PC-9 (cell line): ENCODE measurements around the gene SNRNP35. TPM values are rescaled to one million over a fixed set of nuclear protein-coding genes. Genes with fewer than 3 reads are reported as not detected.
"Not testable (repeated sequence)": the region's sequence is repeated elsewhere in the genome, so short reads cannot be mapped to it uniquely, and the experiment has no call there.

Experiments used
- BruUV-seq: library from RNA; stranded (reverse); fragments of 400-500 nt; replicated peaks from 2 replicates; lab custom pipeline; 2021; lab: Mats Ljungman, UMichigan
- CTCF ChIA-PET: fragments of 300-600 bp; sonication (Branson Sonifier 250); formaldehyde crosslinking; loops from one replicate; lab custom pipeline; 2022; ENCODE audit warnings: antibody characterized with exemption; lab: Charles Lee
- POLR2A ChIA-PET: fragments of 300-600 bp; sonication (Branson Sonifier 250); formaldehyde crosslinking; loops from one replicate; lab custom pipeline; 2022; ENCODE audit warnings: antibody characterized with exemption; ENCODE audit not compliant: unreplicated experiment; lab: Charles Lee
- DNase-seq, 2 experiments: peaks; one replicate each; pipeline versions ENCODE4 v3.0.0 to v3.0.0-alpha.2; 2015 to 2022; ENCODE audit warnings: mixed read lengths in 1 of 2
- H2AFZ ChIP-seq: fragments of 200-600 bp; sonication (generic); 2 replicates; pipeline ENCODE4 v1.8.1; 2017; ENCODE audit warnings: antibody characterized with exemption
- H3F3A ChIP-seq: fragments of 200-600 bp; sonication (generic); 2 replicates; pipeline ENCODE4 v1.8.1; 2017; ENCODE audit warnings: antibody characterized with exemption, mild to moderate bottlenecking, low read depth; ENCODE audit not compliant: insufficient read depth
- H3K27ac ChIP-seq: fragments of 200-600 bp; sonication (generic); 2 replicates; pipeline ENCODE4 v1.6.1; 2016; ENCODE audit warnings: mixed run types
- H3K27me3 ChIP-seq: fragments of 200-600 bp; sonication (generic); 2 replicates; pipeline ENCODE4 v1.6.1; 2016; ENCODE audit warnings: low read depth, mixed run types; ENCODE audit not compliant: insufficient read depth
- H3K36me3 ChIP-seq: fragments of 200-600 bp; sonication (generic); 2 replicates; pipeline ENCODE4 v1.6.1; 2016; ENCODE audit warnings: low read depth, mixed run types
- H3K4me1 ChIP-seq: fragments of 200-600 bp; sonication (generic); replicated peaks from 2 replicates; pipeline ENCODE4 v1.6.1; 2016; ENCODE audit warnings: mixed run types; ENCODE audit not compliant: insufficient read depth
- H3K4me2 ChIP-seq: fragments of 200-600 bp; sonication (generic); 2 replicates; pipeline ENCODE4 v1.6.1; 2017; ENCODE audit warnings: mixed run types
- H3K4me3 ChIP-seq: fragments of 200-600 bp; sonication (generic); 2 replicates; pipeline ENCODE4 v1.6.1; 2016; ENCODE audit warnings: mixed run types
- H3K79me2 ChIP-seq: fragments of 200-600 bp; sonication (generic); 2 replicates; pipeline ENCODE4 v1.6.1; 2017; ENCODE audit warnings: low read depth, mixed run types
- H3K9me2 ChIP-seq: fragments of 200-600 bp; sonication (generic); 2 replicates; pipeline ENCODE4 v1.8.1; 2017; ENCODE audit warnings: mild to moderate bottlenecking; ENCODE audit not compliant: insufficient read depth
- H3K9me3 ChIP-seq: fragments of 200-600 bp; sonication (generic); 2 replicates; pipeline ENCODE4 v1.8.1; 2016; ENCODE audit warnings: low read depth; ENCODE audit not compliant: insufficient read depth
- H4K20me1 ChIP-seq: fragments of 200-600 bp; sonication (generic); 2 replicates; pipeline ENCODE4 v1.8.1; 2017; ENCODE audit not compliant: insufficient read depth
- EZH2 ChIP-seq: fragments of 200-600 bp; sonication (generic); IDR thresholded peaks from 2 replicates; pipeline ENCODE4 v1.8.0; 2017; ENCODE audit warnings: antibody characterized with exemption, low read depth
- intact Hi-C: fragments of 100-400 bp; cut with micrococcal nuclease; formaldehyde crosslinking; loops from one replicate; pipeline ENCODE4 v1.10.0; 2022; ENCODE audit not compliant: unreplicated experiment
- total RNA-seq: library from RNA; stranded (reverse); gene quantifications from 2 replicates; pipeline ENCODE4 v1.2.3, GENCODE V29; 2021
- TF ChIP-seq, protein P1 (sequence below): fragments of 200-600 bp; sonication (generic); conservative IDR thresholded peaks from 2 replicates; pipeline ENCODE4 v1.6.1; 2017; ENCODE audit warnings: mixed run types, antibody characterized with exemption, mild to moderate bottlenecking, moderate library complexity

Gene SNRNP35
- total RNA-seq, 1 experiment from 2014 or later, result 24.3 TPM

DNA sequence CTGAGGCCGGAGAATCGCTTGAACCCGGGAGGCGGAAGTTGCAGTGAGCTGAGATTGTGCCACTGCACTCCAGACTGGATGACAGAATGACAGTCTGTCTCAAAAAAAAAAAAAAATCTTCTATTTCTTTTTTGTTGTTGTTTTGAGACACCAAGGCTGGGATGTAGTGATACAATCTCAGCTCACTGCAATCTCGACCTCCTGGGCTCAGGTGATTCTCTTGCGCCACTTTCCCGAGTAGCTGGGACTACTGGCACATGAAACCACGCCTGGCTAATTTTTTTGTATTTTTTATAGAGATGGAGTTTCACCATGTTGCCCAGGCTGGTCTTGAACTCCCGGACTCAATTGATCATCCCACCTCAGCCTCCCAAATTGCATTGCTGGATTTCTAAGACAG lies 7.3 kb upstream of the SNRNP35 start:
- DNase-seq, result no peak
- intact Hi-C loops, result no loop called here
- peaks cover 42% of the 10 kb centered on the region for H3F3A ChIP-seq
- TF ChIP-seq, protein P1, sequence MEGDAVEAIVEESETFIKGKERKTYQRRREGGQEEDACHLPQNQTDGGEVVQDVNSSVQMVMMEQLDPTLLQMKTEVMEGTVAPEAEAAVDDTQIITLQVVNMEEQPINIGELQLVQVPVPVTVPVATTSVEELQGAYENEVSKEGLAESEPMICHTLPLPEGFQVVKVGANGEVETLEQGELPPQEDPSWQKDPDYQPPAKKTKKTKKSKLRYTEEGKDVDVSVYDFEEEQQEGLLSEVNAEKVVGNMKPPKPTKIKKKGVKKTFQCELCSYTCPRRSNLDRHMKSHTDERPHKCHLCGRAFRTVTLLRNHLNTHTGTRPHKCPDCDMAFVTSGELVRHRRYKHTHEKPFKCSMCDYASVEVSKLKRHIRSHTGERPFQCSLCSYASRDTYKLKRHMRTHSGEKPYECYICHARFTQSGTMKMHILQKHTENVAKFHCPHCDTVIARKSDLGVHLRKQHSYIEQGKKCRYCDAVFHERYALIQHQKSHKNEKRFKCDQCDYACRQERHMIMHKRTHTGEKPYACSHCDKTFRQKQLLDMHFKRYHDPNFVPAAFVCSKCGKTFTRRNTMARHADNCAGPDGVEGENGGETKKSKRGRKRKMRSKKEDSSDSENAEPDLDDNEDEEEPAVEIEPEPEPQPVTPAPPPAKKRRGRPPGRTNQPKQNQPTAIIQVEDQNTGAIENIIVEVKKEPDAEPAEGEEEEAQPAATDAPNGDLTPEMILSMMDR, result no peak
- no peak for TF ChIP-seq EZH2
- H3K4me3 ChIP-seq, result no peak overlapping the region
- H4K20me1 ChIP-seq, result no peaks in the 10 kb centered on the region
- CTCF ChIA-PET, result interaction anchor here (0.6 kb wide), 1 partner anchor 10 kb away, joined by 5 read pairs; no protein-coding TSS in a partner anchor
- peaks cover 25% of the 10 kb centered on the region for H3K4me1 ChIP-seq
- H3K36me3 ChIP-seq, result no peaks in the 10 kb centered on the region
- H3K27ac ChIP-seq, result no peak overlapping the region
- H3K27me3 ChIP-seq, result no peaks in the 10 kb centered on the region
- no peaks in the 10 kb centered on the region for H3K9me3 ChIP-seq
- no peak overlapping the region for H2AFZ ChIP-seq
- POLR2A ChIA-PET, result no interaction called here
- H3K4me2 ChIP-seq, result no peak overlapping the region
- H3K9me2 ChIP-seq, result no peaks in the 10 kb centered on the region
- H3K79me2 ChIP-seq, result no peaks in the 10 kb centered on the region
- BruUV-seq, result no TSS peak

DNA sequence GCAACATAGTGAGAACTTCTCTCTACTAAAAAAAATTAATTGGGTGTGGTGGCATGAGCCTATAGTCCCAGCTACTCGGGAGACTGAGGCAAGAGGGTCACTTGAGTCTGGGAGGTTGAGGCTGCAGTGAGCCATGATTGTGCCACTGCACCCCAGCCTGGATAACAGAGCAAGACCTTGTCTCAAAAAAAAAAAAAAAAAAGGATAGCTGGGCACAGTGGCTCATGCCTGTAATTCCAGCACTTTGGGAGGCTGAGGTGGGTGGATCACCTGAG lies 5.7 kb upstream of the SNRNP35 start:
- H3F3A ChIP-seq, result peaks cover 35% of the 10 kb centered on the region
- H3K27me3 ChIP-seq, BruUV-seq, intact Hi-C loops, H2AFZ ChIP-seq, H3K9me3 ChIP-seq, DNase-seq, H3K9me2 ChIP-seq, H3K27ac ChIP-seq, H4K20me1 ChIP-seq, H3K36me3 ChIP-seq, H3K4me2 ChIP-seq, H3K79me2 ChIP-seq, H3K4me3 ChIP-seq: not testable (repeated sequence)
- ChIA-PET CTCF (interaction anchor here (0.6 kb wide), 1 partner anchor 560 kb away, joined by 6 read pairs; no protein-coding TSS in a partner anchor), POLR2A (interaction anchor here (0.6 kb wide), 1 partner anchor 17 kb away, joined by 3 read pairs; no protein-coding TSS in a partner anchor)
- H3K4me1 ChIP-seq, result peaks cover 14% of the 10 kb centered on the region

DNA sequence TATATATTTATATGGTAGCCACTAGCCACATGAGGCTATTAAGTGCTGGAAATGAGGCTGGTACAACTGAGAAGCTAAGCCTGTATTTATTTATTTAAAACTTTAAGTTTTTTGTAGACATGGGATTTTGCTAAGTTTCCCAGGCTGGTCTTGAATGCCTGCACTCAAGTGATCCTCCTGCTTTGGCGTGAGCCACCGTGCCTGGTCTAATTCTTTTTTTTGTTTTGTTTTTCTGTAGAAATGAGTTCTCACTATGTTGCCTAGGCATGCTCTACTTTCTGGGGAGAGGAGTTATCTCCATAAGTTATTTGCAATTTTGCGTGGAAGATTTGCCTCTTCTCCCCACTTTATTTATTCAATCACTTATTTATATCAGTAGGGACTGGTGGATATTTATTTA lies 4.8 kb upstream of the SNRNP35 start:
- peaks cover 14% of the 10 kb centered on the region for H3K4me1 ChIP-seq
- TF ChIP-seq EZH2, result no peak
- TF ChIP-seq, protein P1, result no peak
- intact Hi-C loops, result no loop called here
- H3K4me3 ChIP-seq, result no peak overlapping the region
- CTCF ChIA-PET, result no interaction called here
- no peak for DNase-seq
- no peak overlapping the region for H2AFZ ChIP-seq
- POLR2A ChIA-PET, result no interaction called here
- no peaks in the 10 kb centered on the region for H3K79me2 ChIP-seq
- no peaks in the 10 kb centered on the region for H3K9me2 ChIP-seq
- peaks cover 32% of the 10 kb centered on the region for H3F3A ChIP-seq
- no peak overlapping the region for H3K4me2 ChIP-seq
- H4K20me1 ChIP-seq, result no peaks in the 10 kb centered on the region
- H3K9me3 ChIP-seq, result no peaks in the 10 kb centered on the region
- BruUV-seq, result no TSS peak
- no peak overlapping the region for H3K27ac ChIP-seq
- H3K27me3 ChIP-seq, result no peaks in the 10 kb centered on the region
- no peaks in the 10 kb centered on the region for H3K36me3 ChIP-seq

DNA sequence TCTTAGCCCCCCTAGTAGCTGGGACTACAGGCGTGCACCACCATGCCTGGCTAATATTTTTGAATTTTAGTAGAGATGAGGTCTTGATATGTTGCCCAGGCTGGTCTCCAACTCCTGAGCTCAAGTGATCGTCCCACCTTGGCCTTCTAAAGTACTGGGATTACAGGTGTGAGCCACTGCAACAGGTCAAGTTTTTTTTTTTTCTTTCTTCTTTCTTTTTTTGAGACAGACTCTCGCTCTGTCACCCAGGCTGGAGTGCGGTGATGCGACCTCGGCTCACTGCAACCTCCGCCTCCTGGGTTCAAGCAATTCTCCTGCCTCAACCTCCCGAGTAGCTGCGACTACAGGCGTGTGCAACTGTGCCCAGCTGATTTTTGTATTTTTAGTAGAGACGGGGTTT lies 5.2 kb downstream of the SNRNP35 start:
- H3K27me3 ChIP-seq, H3K4me1 ChIP-seq, H3K4me2 ChIP-seq, H3K36me3 ChIP-seq, H3K9me3 ChIP-seq, POLR2A ChIA-PET, H3K4me3 ChIP-seq, H3K27ac ChIP-seq, H4K20me1 ChIP-seq, DNase-seq, intact Hi-C loops, H3F3A ChIP-seq, BruUV-seq, H2AFZ ChIP-seq, CTCF ChIA-PET, H3K9me2 ChIP-seq: not testable (repeated sequence)
- peaks cover 31% of the 10 kb centered on the region for H3K79me2 ChIP-seq
